ENCODE results near the gene ALPG. TPM values are rescaled to one million over a fixed set of nuclear protein-coding genes. Genes with fewer than 3 reads are reported as not detected.

Gene ALPG
- total and polyA plus RNA-seq, 2 of the 13 experiments (the other 11 are each of a cell fraction or from before 2014, with no cell fraction given), result not detected

DNA sequence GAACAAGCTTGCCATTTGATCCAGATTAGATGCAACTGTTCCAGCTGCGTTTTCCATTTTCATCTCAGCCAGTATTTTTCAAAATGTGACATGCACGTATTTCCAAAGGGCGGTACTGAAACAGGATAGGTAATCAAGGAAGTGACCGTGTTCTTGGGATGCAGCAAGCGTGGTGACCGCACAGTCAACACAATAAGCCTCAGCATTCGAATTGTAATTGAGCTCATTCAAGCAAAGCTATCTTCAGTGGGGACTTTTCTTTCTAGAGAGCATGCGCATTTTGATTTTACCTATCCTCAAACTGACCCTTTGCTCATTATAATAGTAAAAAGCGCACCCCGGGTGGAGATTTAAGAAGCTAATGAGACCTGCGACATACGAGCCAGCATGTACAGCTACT lies 31.5 kb upstream of the ALPG start:
- ChIA-PET POLR2A (no interaction called here), CTCF (ENCODE audit: low intra/inter-chr PET ratio, low total read pairs) (no interaction called here)
- 60% methylated on average over 12 of the region's 12 CpGs for WGBS (ENCODE audit: low lambda C conversion rate)
- Histone ChIP-seq H2AFZ (ENCODE audit: low read length) (no peak overlapping the region), H3K79me2 (ENCODE audit: insufficient read depth, low read length) (no peaks in the 10 kb centered on the region), H3K36me3 (replicated peaks in 1 of 2; ENCODE audit: control insufficient read depth in 1 of 2, insufficient read depth in 2 of 2, low read length in 2 of 2) (no peaks in the 10 kb centered on the region), H3K27ac (ENCODE audit: extremely low read length, insufficient read depth, low read length) (no peak overlapping the region), H4K20me1 (ENCODE audit: insufficient read depth, low read length) (no peaks in the 10 kb centered on the region; the same call in 1 of the 2 replicates), H3K4me1 (ENCODE audit: insufficient read depth, low read length) (no peaks in the 10 kb centered on the region), H3K27me3 (ENCODE audit: control insufficient read depth in 1 of 2, insufficient read depth in 2 of 2, low read length in 2 of 2) (peaks cover 10 to 76% of the 10 kb centered on the region in 2 experiments), H3K4me2 (ENCODE audit: low read depth, low read length) (no peak overlapping the region), H3K9me3 (ENCODE audit: low read length) (no peaks in the 10 kb centered on the region), H3K4me3 (replicated peaks in 1 of 3; ENCODE audit: insufficient read depth in 1 of 3, low read depth in 2 of 3, low read length in 3 of 3) (no peak overlapping the region), H3K9ac (ENCODE audit: insufficient read depth, low read depth, low read length) (no peak overlapping the region)
- DNase-seq (ENCODE audit: low spot score) (no peak), FAIRE-seq (no peak), ATAC-seq (no peak)
- no TSS peak for BruUV-seq (replicated peaks)
- in situ Hi-C loops (cut with HindIII; ENCODE audit: extremely low pct_ligation_motif_present, low pct_unique_long_range_greater_than_20kb), result no loop called here
- TF ChIP-seq MXI1 (IDR thresholded peaks at IDR 0.05; ENCODE audit: borderline replicate concordance, low read depth, low read length) (no peak), ATF7-NPFF (CRISPR knock-in tag; IDR thresholded peaks at IDR 0.05; ENCODE audit: low read depth) (no peak), ZNF205 (CRISPR knock-in tag; IDR thresholded peaks at IDR 0.05) (no peak), GTF2F1 (IDR thresholded peaks at IDR 0.05; ENCODE audit: low read length) (no peak), ZSCAN22 (CRISPR knock-in tag; IDR thresholded peaks at IDR 0.05) (no peak)
- TF ChIP-seq, protein P1, sequence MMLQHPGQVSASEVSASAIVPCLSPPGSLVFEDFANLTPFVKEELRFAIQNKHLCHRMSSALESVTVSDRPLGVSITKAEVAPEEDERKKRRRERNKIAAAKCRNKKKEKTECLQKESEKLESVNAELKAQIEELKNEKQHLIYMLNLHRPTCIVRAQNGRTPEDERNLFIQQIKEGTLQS (CRISPR knock-in tag; IDR thresholded peaks at IDR 0.05), result no peak
- intact Hi-C loops (cut with micrococcal nuclease; ENCODE audit: unreplicated experiment), result no loop called here

DNA sequence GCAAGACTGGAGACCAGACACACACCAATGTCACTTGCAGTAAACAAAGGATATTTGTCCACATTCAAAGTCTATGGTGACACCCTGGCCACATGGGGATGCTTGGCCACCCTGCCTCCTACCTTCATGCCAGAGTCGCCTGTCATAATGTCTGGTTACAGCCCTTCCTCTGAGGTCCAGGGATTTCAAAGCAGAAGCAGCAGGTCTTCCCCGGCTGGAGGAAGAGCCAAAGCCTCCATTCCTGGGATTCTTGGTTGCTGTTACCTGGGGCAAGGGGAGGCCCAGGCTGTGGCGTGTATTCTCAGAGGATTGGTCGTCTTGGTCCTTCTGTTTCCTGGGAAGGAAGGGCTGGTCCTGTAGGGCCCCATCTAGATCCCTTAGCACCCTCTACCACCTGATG lies 30.4 kb upstream of the ALPG start:
- 21% methylated on average over 4 of the region's 4 CpGs for WGBS (ENCODE audit: low lambda C conversion rate)
- no peak overlapping the region for H3K9ac ChIP-seq (ENCODE audit: insufficient read depth, low read depth, low read length)
- H3K4me1 ChIP-seq (ENCODE audit: insufficient read depth, low read length), result no peaks in the 10 kb centered on the region
- peaks cover 10 to 72% of the 10 kb centered on the region in 2 experiments for H3K27me3 ChIP-seq (ENCODE audit: control insufficient read depth in 1 of 2, insufficient read depth in 2 of 2, low read length in 2 of 2)
- no peak overlapping the region for H2AFZ ChIP-seq (ENCODE audit: low read length)
- H3K27ac ChIP-seq (ENCODE audit: extremely low read length, insufficient read depth, low read length), result no peak overlapping the region
- no peaks in the 10 kb centered on the region for H3K79me2 ChIP-seq (ENCODE audit: insufficient read depth, low read length)
- ChIA-PET POLR2A (no interaction called here), CTCF (ENCODE audit: low intra/inter-chr PET ratio, low total read pairs) (no interaction called here)
- H3K4me3 ChIP-seq (replicated peaks in 1 of 3; ENCODE audit: insufficient read depth in 1 of 3, low read depth in 2 of 3, low read length in 3 of 3), result no peak overlapping the region
- no peak overlapping the region for H3K4me2 ChIP-seq (ENCODE audit: low read depth, low read length)
- DNase-seq (ENCODE audit: low spot score) (no peak), FAIRE-seq (no peak), ATAC-seq (no peak)
- no peaks in the 10 kb centered on the region for H3K9me3 ChIP-seq (ENCODE audit: low read length)
- in situ Hi-C loops (cut with HindIII; ENCODE audit: extremely low pct_ligation_motif_present, low pct_unique_long_range_greater_than_20kb) (no loop called here), intact Hi-C loops (cut with micrococcal nuclease; ENCODE audit: unreplicated experiment) (no loop called here)
- H3K36me3 ChIP-seq (replicated peaks in 1 of 2; ENCODE audit: control insufficient read depth in 1 of 2, insufficient read depth in 2 of 2, low read length in 2 of 2), result no peaks in the 10 kb centered on the region
- BruUV-seq (replicated peaks), result no TSS peak
- H4K20me1 ChIP-seq (ENCODE audit: insufficient read depth, low read length), result no peaks in the 10 kb centered on the region; the same call in 1 of the 2 replicates
- no peak for TF ChIP-seq TCF12 (IDR thresholded peaks at IDR 0.05)
- TF ChIP-seq TCF12 (CRISPR knock-in tag; IDR thresholded peaks at IDR 0.05), result no peak
- TF ChIP-seq, protein P2, sequence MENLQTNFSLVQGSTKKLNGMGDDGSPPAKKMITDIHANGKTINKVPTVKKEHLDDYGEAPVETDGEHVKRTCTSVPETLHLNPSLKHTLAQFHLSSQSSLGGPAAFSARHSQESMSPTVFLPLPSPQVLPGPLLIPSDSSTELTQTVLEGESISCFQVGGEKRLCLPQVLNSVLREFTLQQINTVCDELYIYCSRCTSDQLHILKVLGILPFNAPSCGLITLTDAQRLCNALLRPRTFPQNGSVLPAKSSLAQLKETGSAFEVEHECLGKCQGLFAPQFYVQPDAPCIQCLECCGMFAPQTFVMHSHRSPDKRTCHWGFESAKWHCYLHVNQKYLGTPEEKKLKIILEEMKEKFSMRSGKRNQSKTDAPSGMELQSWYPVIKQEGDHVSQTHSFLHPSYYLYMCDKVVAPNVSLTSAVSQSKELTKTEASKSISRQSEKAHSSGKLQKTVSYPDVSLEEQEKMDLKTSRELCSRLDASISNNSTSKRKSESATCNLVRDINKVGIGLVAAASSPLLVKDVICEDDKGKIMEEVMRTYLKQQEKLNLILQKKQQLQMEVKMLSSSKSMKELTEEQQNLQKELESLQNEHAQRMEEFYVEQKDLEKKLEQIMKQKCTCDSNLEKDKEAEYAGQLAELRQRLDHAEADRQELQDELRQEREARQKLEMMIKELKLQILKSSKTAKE (CRISPR knock-in tag; IDR thresholded peaks at IDR 0.05; ENCODE audit: borderline replicate concordance), result no peak
- TF ChIP-seq PTBP1 (IDR thresholded peaks at IDR 0.05; ENCODE audit: low read depth, low read length, poor library complexity, severe bottlenecking), result no peak
- no peak for TF ChIP-seq STAT5B (CRISPR knock-in tag; IDR thresholded peaks at IDR 0.05)
- TF ChIP-seq PHF20 (CRISPR knock-in tag; IDR thresholded peaks at IDR 0.05), result no peak
- no peak for TF ChIP-seq RNF2 (conservative IDR thresholded peaks at IDR 0.05; ENCODE audit: low read depth)
- TF ChIP-seq ZNF841 (CRISPR knock-in tag; IDR thresholded peaks at IDR 0.05; ENCODE audit: borderline replicate concordance), result no peak
- TF ChIP-seq ZMYM2 (CRISPR knock-in tag; IDR thresholded peaks at IDR 0.05), result no peak
- no peak for TF ChIP-seq ZNF629 (CRISPR knock-in tag; conservative IDR thresholded peaks at IDR 0.05)
- no peak for TF ChIP-seq CBX2 (IDR thresholded peaks at IDR 0.05; ENCODE audit: low read depth, low read length)
- TF ChIP-seq CBX2 (CRISPR knock-in tag; IDR thresholded peaks at IDR 0.05; ENCODE audit: low read depth), result no peak
- TF ChIP-seq ZNF251 (CRISPR knock-in tag; IDR thresholded peaks at IDR 0.05), result no peak

Measured in HepG2 (cell line).